HEK293T (cell line): ENCODE results near the gene FOXO3.

Experiments used
- CTCF ChIA-PET: fragments of 350-600 bp; formaldehyde crosslinking; extraction: SDS; loops from one replicate; lab custom pipeline; 2021; ENCODE audit warnings: antibody characterized with exemption, inconsistent platforms; lab: Yijun Ruan, JAX
- POLR2A ChIA-PET: fragments of 350-600 bp; formaldehyde crosslinking; extraction: SDS; loops from one replicate; lab custom pipeline; 2020; ENCODE audit warnings: antibody characterized with exemption, inconsistent platforms; lab: Yijun Ruan, JAX
- DNase-seq: peaks from one replicate; pipeline ENCODE4 v3.0.0; 2012; ENCODE audit warnings: mixed read lengths; ENCODE audit errors: extremely low spot score
- ARNT ChIP-seq: fragments of 450-650 bp; IDR thresholded peaks from 2 replicates; pipeline ENCODE4 v1.6.1; 2017; ENCODE audit warnings: mild to moderate bottlenecking
- BHLHE40 ChIP-seq: fragments of 450-650 bp; IDR thresholded peaks from 2 replicates; pipeline ENCODE4 v1.6.1; 2016; ENCODE audit warnings: mild to moderate bottlenecking, moderate library complexity, borderline replicate concordance
- CTBP1 ChIP-seq: fragments of 450-650 bp; IDR thresholded peaks from 2 replicates; pipeline ENCODE4 v1.6.1; 2016; ENCODE audit warnings: borderline replicate concordance
- ELF4 ChIP-seq: fragments of 450-650 bp; IDR thresholded peaks from 2 replicates; pipeline ENCODE4 v1.6.1; 2017; ENCODE audit warnings: antibody characterized with exemption
- FOXA1 ChIP-seq: fragments of 450-650 bp; IDR thresholded peaks from 2 replicates; pipeline ENCODE4 v1.6.1; 2016; ENCODE audit warnings: mild to moderate bottlenecking
- FOXK2 ChIP-seq: fragments of 450-650 bp; IDR thresholded peaks from 2 replicates; pipeline ENCODE4 v1.6.1; 2016; ENCODE audit warnings: mild to moderate bottlenecking
- FOXM1 ChIP-seq: fragments of 450-650 bp; IDR thresholded peaks from 2 replicates; pipeline ENCODE4 v1.6.1; 2017; ENCODE audit warnings: mild to moderate bottlenecking, borderline replicate concordance
- HDGF ChIP-seq: fragments of 450-650 bp; IDR thresholded peaks from 2 replicates; pipeline ENCODE4 v1.6.1; 2017; ENCODE audit warnings: antibody characterized with exemption, borderline replicate concordance
- L3MBTL2 ChIP-seq: fragments of 450-650 bp; conservative IDR thresholded peaks from 2 replicates; pipeline ENCODE4 v1.6.1; 2016; ENCODE audit warnings: mild to moderate bottlenecking
- LEF1 ChIP-seq: fragments of 450-650 bp; IDR thresholded peaks from 2 replicates; pipeline ENCODE4 v1.6.1; 2017; ENCODE audit warnings: mild to moderate bottlenecking, borderline replicate concordance
- NFRKB ChIP-seq: fragments of 450-650 bp; IDR thresholded peaks from 2 replicates; pipeline ENCODE4 v1.6.1; 2016; ENCODE audit warnings: mild to moderate bottlenecking, moderate library complexity
- PKNOX1 ChIP-seq: fragments of 450-650 bp; IDR thresholded peaks from 2 replicates; pipeline ENCODE4 v1.6.1; 2016
- SP1 ChIP-seq: fragments of 450-650 bp; IDR thresholded peaks from 2 replicates; pipeline ENCODE4 v1.6.1; 2017
- SUZ12 ChIP-seq: fragments of 450-650 bp; IDR thresholded peaks from 2 replicates; pipeline ENCODE4 v1.6.1; 2016; ENCODE audit warnings: mild to moderate bottlenecking
- TARDBP ChIP-seq: fragments of 450-650 bp; IDR thresholded peaks from 2 replicates; pipeline ENCODE4 v1.6.1; 2016
- ZNF384 ChIP-seq: fragments of 450-650 bp; IDR thresholded peaks from 2 replicates; pipeline ENCODE4 v1.6.1; 2016

Gene FOXO3

GRCh38 chr6:108541843-108542759 is 18.6 kb upstream of the FOXO3 start:
- TF ChIP-seq FOXM1 = no peak
- TF ChIP-seq HDGF = no peak
- TF ChIP-seq NFRKB = no peak
- TF ChIP-seq ELF4 = no peak
- no peak for TF ChIP-seq CTBP1
- no peak for TF ChIP-seq TARDBP
- TF ChIP-seq PKNOX1 = no peak
- no peak for TF ChIP-seq SP1
- TF ChIP-seq LEF1 = no peak
- DNase-seq = peak; percentile 72
- CTCF ChIA-PET = interaction anchor here (0.6 to 2.7 kb wide), 20 partner anchors 8 to 641 kb away, joined by 3 to 20 read pairs (median 4); no protein-coding TSS in a partner anchor
- POLR2A ChIA-PET = interaction anchor here (1.0 to 1.5 kb wide), 4 partner anchors 15 to 352 kb away, joined by 3 to 6 read pairs (median 4); partner anchors contain the start of gene ARMC2

GRCh38 chr6:108543175-108543940 is 17.4 kb upstream of the FOXO3 start:
- CTCF ChIA-PET = interaction anchor here (1.3 to 2.7 kb wide), 7 partner anchors 8 to 530 kb away, joined by 4 to 20 read pairs (median 11); no protein-coding TSS in a partner anchor
- DNase-seq = no peak
- POLR2A ChIA-PET = no interaction called here
- TF ChIP-seq TARDBP (no peak), SP1 (no peak), CTBP1 (no peak), SUZ12 (no peak), NFRKB (no peak), FOXA1 (no peak), FOXK2 (no peak), LEF1 (no peak), ELF4 (no peak), HDGF (no peak), BHLHE40 (no peak), FOXM1 (no peak), L3MBTL2 (no peak), ARNT (no peak)

- TF ChIP-seq SP1 = no peak
- no peak for TF ChIP-seq HDGF
- TF ChIP-seq L3MBTL2 = no peak
- no peak for TF ChIP-seq ELF4
- no peak for TF ChIP-seq BHLHE40
- CTCF ChIA-PET = interaction anchor here (0.6 to 2.1 kb wide), 3 partner anchors 9 to 349 kb away, joined by 3 to 5 read pairs (median 4); no protein-coding TSS in a partner anchor
- POLR2A ChIA-PET = no interaction called here
- no peak for DNase-seq
These were observed 16.1 kb upstream of the FOXO3 start for GRCh38 chr6:108544606-108545005.

GRCh38 chr6:108546079-108547049 is 14.4 kb upstream of the FOXO3 start:
- no peak for TF ChIP-seq SP1
- TF ChIP-seq FOXA1 = no peak
- TF ChIP-seq ELF4 = no peak
- TF ChIP-seq ZNF384 = no peak
- TF ChIP-seq FOXM1 = no peak
- no peak for TF ChIP-seq TARDBP
- DNase-seq = no peak
- POLR2A ChIA-PET = interaction anchor here (0.7 kb wide), 1 partner anchor 12 kb away, joined by 3 read pairs; no protein-coding TSS in a partner anchor
- CTCF ChIA-PET = interaction anchor here (2.1 kb wide), 1 partner anchor 347 kb away, joined by 5 read pairs; no protein-coding TSS in a partner anchor

- ChIA-PET CTCF (interaction anchor here (0.6 kb wide), 1 partner anchor 464 kb away, joined by 3 read pairs; no protein-coding TSS in a partner anchor), POLR2A (no interaction called here)
- DNase-seq = no peak
- TF ChIP-seq ZNF384 (no peak), L3MBTL2 (no peak), NFRKB (no peak), HDGF (no peak)
These were observed 11.5 kb upstream of the FOXO3 start for GRCh38 chr6:108549241-108549640.

GRCh38 chr6:108549741-108550140 is 11.0 kb upstream of the FOXO3 start:
- TF ChIP-seq ELF4 = no peak
- TF ChIP-seq ARNT = no peak
- no peak for TF ChIP-seq CTBP1
- no peak for TF ChIP-seq HDGF
- no peak for TF ChIP-seq FOXK2
- no peak for TF ChIP-seq NFRKB
- TF ChIP-seq PKNOX1 = no peak
- TF ChIP-seq TARDBP = no peak
- no peak for TF ChIP-seq SUZ12
- TF ChIP-seq BHLHE40 = no peak
- TF ChIP-seq ZNF384 = no peak
- no peak for TF ChIP-seq FOXA1
- no peak for TF ChIP-seq SP1
- no peak for TF ChIP-seq FOXM1
- no peak for TF ChIP-seq L3MBTL2
- TF ChIP-seq LEF1 = no peak
- CTCF ChIA-PET = interaction anchor here (1.1 kb wide), 1 partner anchor 8 kb away, joined by 5 read pairs; no protein-coding TSS in a partner anchor
- no peak for DNase-seq
- POLR2A ChIA-PET = no interaction called here
